Measurements from ENCODE around the gene EIF2B1.
A peak's percentile ranks its signal among the peaks of the same experiment; 100 is the strongest.
"Not testable (repeated sequence)": the region's sequence is repeated elsewhere in the genome, so short reads cannot be mapped to it uniquely, and the experiment has no call there.

Gene EIF2B1

DNA sequence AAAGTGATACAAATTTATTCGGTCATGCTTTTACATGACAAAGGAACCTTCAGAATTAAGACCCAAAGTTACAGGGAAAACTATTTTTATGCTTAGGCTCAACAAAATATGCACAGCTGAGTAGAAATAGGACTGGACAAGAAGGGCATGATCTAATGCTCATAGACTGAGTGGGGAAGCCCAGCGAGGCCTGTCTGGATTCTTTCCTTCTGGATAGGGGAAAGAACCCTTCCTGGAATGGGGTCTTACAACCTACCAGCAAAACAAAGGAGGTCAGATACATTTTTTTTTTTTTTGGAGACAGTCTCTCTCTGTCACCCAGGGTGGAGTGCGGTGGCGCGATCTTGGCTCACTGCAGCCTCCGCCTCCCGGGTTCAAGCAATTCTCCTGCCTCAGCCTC lies 33.8 kb downstream of the EIF2B1 start:
- peaks cover 21% of the 10 kb centered on the region for H3K4me1 Mint-ChIP-seq (ENCODE audit: low read depth)
- H3K36me3 Mint-ChIP-seq, result peaks cover 8% of the 10 kb centered on the region
- no peak overlapping the region for H3K27ac Mint-ChIP-seq

DNA sequence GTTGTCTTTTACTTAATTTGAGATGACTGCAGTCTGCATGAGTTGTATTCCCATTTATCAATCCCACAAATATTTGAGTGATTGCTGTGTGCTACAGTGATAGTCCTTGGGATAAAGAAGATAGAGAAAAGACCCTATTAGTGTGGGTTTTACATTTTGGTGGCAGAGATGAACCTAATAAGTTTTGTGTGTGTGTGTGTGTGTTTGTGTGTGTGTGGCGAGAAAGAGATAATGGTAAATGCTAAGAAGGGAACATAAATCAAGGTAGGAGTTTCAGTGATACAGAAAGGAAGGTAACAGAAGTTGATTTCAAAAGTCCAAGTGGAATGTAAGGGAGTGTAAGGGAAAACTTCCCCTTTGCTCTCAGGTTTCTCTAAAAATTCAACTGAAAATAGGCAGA lies 34.2 kb downstream of the EIF2B1 start:
- Mint-ChIP-seq H3K27ac (peak overlapping the region; percentile 43), H3K9me3 (ENCODE audit: low read depth) (no peaks in the 10 kb centered on the region), H3K36me3 (peaks cover 8% of the 10 kb centered on the region), H3K27me3 (no peaks in the 10 kb centered on the region), H3K4me3 (peak overlapping the region; percentile 17), H3K4me1 (ENCODE audit: low read depth) (peaks cover 18% of the 10 kb centered on the region)

More for the DNA sequence above, 33.8 kb downstream of the EIF2B1 start:
- Mint-ChIP-seq H3K9me3 (ENCODE audit: low read depth) (no peaks in the 10 kb centered on the region), H3K4me3 (peak overlapping the region; percentile 17), H3K27me3 (no peaks in the 10 kb centered on the region)

DNA sequence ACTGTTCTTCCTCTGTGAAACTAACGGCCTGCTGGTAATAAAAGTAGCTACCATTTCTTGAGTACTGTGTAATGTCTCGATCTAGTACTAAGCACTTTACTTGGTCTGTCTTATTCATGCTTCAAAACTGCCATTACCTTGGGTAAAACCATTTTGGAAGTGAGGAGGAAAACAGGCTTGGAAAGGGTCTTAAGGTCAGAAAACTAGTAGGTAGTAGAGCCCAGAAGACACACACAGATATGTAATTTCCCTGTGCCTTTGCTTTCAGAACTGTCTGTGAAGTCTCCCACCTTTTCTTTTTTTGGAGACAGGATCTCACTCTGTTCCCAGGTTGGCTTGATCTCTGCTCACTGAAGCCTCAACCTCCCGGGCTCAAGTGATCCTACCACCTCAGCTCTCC lies 35.0 kb downstream of the EIF2B1 start:
- no peaks in the 10 kb centered on the region for H3K9me3 Mint-ChIP-seq (ENCODE audit: low read depth)
- no peaks in the 10 kb centered on the region for H3K27me3 Mint-ChIP-seq
- peaks cover 15% of the 10 kb centered on the region for H3K4me1 Mint-ChIP-seq (ENCODE audit: low read depth)
- no peak overlapping the region for H3K4me3 Mint-ChIP-seq
- H3K36me3 Mint-ChIP-seq, result peaks cover 8% of the 10 kb centered on the region
- H3K27ac Mint-ChIP-seq, result no peak overlapping the region

- H3K27ac Mint-ChIP-seq, result peak overlapping the region; percentile 41
These were observed 36.4 kb downstream of the EIF2B1 start for GRCh38 chr12:123597100-123597499.

GRCh38 chr12:123595729-123596128 lies 37.8 kb downstream of the EIF2B1 start:
- H3K27ac Mint-ChIP-seq, result no peak overlapping the region
- H3K9me3 Mint-ChIP-seq (ENCODE audit: low read depth), result no peaks in the 10 kb centered on the region

More at GRCh38 chr12:123597100-123597499, 36.4 kb downstream of the EIF2B1 start:
- H3K9me3 Mint-ChIP-seq (ENCODE audit: low read depth), result no peaks in the 10 kb centered on the region
- H3K27me3 Mint-ChIP-seq, result no peaks in the 10 kb centered on the region
- H3K4me1 Mint-ChIP-seq (ENCODE audit: low read depth), result peaks cover 11% of the 10 kb centered on the region
- no peak overlapping the region for H3K4me3 Mint-ChIP-seq
- no peaks in the 10 kb centered on the region for H3K36me3 Mint-ChIP-seq

GRCh38 chr12:123591702-123592481 lies 41.6 kb downstream of the EIF2B1 start:
- Mint-ChIP-seq H3K27ac (peak overlapping the region; percentile 66), H3K4me3 (no peak overlapping the region), H3K36me3 (peaks cover 6% of the 10 kb centered on the region), H3K4me1 (ENCODE audit: low read depth) (peaks cover 37% of the 10 kb centered on the region), H3K9me3 (ENCODE audit: low read depth) (no peaks in the 10 kb centered on the region), H3K27me3 (no peaks in the 10 kb centered on the region)

More at GRCh38 chr12:123595729-123596128, 37.8 kb downstream of the EIF2B1 start:
- no peaks in the 10 kb centered on the region for H3K27me3 Mint-ChIP-seq
- H3K4me1 Mint-ChIP-seq (ENCODE audit: low read depth), result peaks cover 19% of the 10 kb centered on the region
- no peak overlapping the region for H3K4me3 Mint-ChIP-seq
- H3K36me3 Mint-ChIP-seq, result no peaks in the 10 kb centered on the region

GRCh38 chr12:123580772-123581171 lies 52.7 kb downstream of the EIF2B1 start:
- Mint-ChIP-seq H3K27me3 (no peaks in the 10 kb centered on the region), H3K4me3 (no peak overlapping the region)

DNA sequence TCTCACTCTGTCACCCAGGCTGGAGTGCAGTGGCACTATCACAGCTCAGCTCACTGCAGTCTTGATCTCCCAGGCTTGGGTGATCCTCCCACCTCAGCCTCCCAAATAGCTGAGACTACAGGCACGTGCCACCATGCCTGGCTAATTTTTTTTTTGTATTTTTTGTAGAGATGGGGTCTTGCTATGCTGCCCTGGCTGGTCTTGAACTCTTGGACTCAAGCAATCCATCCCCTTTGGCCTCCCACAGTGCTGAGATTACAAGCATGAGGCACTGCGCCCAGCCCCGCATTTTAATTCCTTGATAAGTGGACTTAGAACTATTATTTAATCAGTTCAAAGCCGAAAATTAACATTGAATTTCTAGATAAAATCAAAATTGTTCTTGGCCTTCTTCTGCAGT lies 54.7 kb downstream of the EIF2B1 start:
- H3K36me3 Mint-ChIP-seq; H3K9me3 Mint-ChIP-seq (ENCODE audit: low read depth): not testable (repeated sequence)

More at GRCh38 chr12:123580772-123581171, 52.7 kb downstream of the EIF2B1 start:
- Mint-ChIP-seq H3K27ac (peak overlapping the region; percentile 46), H3K9me3 (ENCODE audit: low read depth) (no peaks in the 10 kb centered on the region), H3K36me3 (no peaks in the 10 kb centered on the region), H3K4me1 (ENCODE audit: low read depth) (peaks cover 24% of the 10 kb centered on the region)

DNA sequence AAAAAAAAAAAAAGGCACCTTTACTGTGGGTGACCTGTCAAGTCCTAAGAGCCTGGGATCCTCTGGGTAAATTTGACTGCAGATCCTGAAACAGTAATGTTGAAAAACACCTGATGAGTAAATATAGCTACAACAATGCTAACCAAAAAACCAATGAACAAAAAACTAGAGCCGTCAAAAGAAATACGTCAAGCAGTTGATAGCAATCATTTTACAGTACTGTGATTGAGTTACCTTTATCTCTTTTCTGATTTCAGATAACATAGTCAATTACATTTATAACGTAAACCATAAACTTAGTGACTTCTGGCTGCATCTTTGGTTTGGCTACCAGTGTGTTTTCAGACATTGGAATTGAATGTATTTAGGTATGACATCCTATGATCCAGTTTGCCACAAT lies 55.2 kb downstream of the EIF2B1 start:
- peaks cover 14% of the 10 kb centered on the region for H3K4me1 Mint-ChIP-seq (ENCODE audit: low read depth)
- H3K4me3 Mint-ChIP-seq, result no peak overlapping the region
- no peaks in the 10 kb centered on the region for H3K9me3 Mint-ChIP-seq (ENCODE audit: low read depth)
- no peaks in the 10 kb centered on the region for H3K27me3 Mint-ChIP-seq
- no peaks in the 10 kb centered on the region for H3K36me3 Mint-ChIP-seq
- H3K27ac Mint-ChIP-seq, result no peak overlapping the region

More for the DNA sequence above, 54.7 kb downstream of the EIF2B1 start:
- not testable (repeated sequence) for H3K27me3 Mint-ChIP-seq, H3K27ac Mint-ChIP-seq, H3K4me3 Mint-ChIP-seq
- peaks cover 16% of the 10 kb centered on the region for H3K4me1 Mint-ChIP-seq (ENCODE audit: low read depth)

GRCh38 chr12:123576611-123577010 lies 56.9 kb downstream of the EIF2B1 start:
- Mint-ChIP-seq H3K4me3 (no peak overlapping the region), H3K4me1 (ENCODE audit: low read depth) (peaks cover 3% of the 10 kb centered on the region), H3K27me3 (no peaks in the 10 kb centered on the region), H3K27ac (no peak overlapping the region), H3K36me3 (no peaks in the 10 kb centered on the region), H3K9me3 (ENCODE audit: low read depth) (no peaks in the 10 kb centered on the region)

DNA sequence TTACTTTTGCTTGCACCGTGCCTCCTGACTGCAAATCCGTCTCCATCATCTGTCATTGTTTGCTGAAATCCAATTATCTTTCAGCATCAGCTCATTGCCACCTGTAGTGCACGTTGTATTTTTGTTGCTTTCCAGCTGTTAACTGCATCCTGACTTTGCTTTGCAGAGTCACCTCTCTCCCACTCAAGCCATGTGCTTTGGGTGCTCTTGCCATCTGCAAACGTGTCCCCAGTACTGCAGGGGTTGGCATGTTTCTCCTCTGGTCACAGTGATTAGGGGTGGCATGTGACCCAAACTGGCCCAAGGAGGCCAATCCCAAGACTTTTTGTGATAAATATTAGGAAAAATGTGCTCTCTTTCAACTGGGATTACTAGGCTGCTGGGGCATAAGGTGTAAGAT lies 59.6 kb downstream of the EIF2B1 start:
- no peak overlapping the region for H3K27ac Mint-ChIP-seq
- no peak overlapping the region for H3K4me3 Mint-ChIP-seq
- no peaks in the 10 kb centered on the region for H3K36me3 Mint-ChIP-seq
- H3K9me3 Mint-ChIP-seq (ENCODE audit: low read depth), result no peaks in the 10 kb centered on the region
- peaks cover 4% of the 10 kb centered on the region for H3K4me1 Mint-ChIP-seq (ENCODE audit: low read depth)
- H3K27me3 Mint-ChIP-seq, result no peaks in the 10 kb centered on the region

GRCh38 chr12:123572391-123572790 lies 61.1 kb downstream of the EIF2B1 start:
- no peaks in the 10 kb centered on the region for H3K9me3 Mint-ChIP-seq (ENCODE audit: low read depth)
- no peak overlapping the region for H3K27ac Mint-ChIP-seq
- no peaks in the 10 kb centered on the region for H3K36me3 Mint-ChIP-seq
- peaks cover 4% of the 10 kb centered on the region for H3K4me1 Mint-ChIP-seq (ENCODE audit: low read depth)
- H3K4me3 Mint-ChIP-seq, result no peak overlapping the region
- no peaks in the 10 kb centered on the region for H3K27me3 Mint-ChIP-seq

DNA sequence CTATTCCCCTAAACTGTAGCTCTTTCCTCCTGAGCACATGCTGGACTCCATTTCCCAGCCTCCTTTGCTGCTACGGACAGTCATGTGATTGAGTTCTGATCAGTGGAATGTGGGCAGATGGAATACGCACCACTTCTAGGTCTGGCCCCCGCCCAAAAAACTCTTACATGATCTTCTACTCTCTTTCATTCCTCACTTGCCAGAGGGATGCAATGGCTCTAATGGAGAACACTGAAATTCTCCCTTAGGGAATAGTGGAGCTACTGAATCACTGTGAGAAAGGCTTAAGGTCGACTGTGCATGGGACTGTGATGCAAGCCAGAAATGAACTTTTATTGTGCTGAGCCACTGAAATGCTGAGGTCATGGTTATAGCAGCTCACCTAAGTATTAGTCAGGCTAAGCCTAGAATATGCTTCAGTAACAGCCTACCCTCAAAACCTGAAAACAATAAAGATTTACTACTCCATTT lies 62.1 kb downstream of the EIF2B1 start:
- no peaks in the 10 kb centered on the region for H3K36me3 Mint-ChIP-seq
- H3K4me1 Mint-ChIP-seq (ENCODE audit: low read depth), result peaks cover 4% of the 10 kb centered on the region
- no peak overlapping the region for H3K27ac Mint-ChIP-seq
- H3K27me3 Mint-ChIP-seq, result no peaks in the 10 kb centered on the region
- no peak overlapping the region for H3K4me3 Mint-ChIP-seq
- no peaks in the 10 kb centered on the region for H3K9me3 Mint-ChIP-seq (ENCODE audit: low read depth)

All from activated naive CD8-positive, alpha-beta T cell (primary cell).